Colonic mucosa (tissue), 4 donors: ENCODE measurements around the gene ARHGAP42. TPM values are rescaled to one million over a fixed set of nuclear protein-coding genes. Genes with fewer than 3 reads are reported as not detected.

Experiments used
- DNase-seq: peaks from one replicate; pipeline ENCODE4 v3.0.0-alpha.2; 2020
- H3K27ac ChIP-seq: fragments of 200-600 bp; one replicate; pipeline ENCODE4 v1.8.0; 2021
- H3K27me3 ChIP-seq: fragments of 200-600 bp; one replicate; pipeline ENCODE4 v1.8.0; 2021
- H3K36me3 ChIP-seq: fragments of 200-600 bp; one replicate; pipeline ENCODE4 v1.8.0; 2021
- H3K4me1 ChIP-seq: fragments of 200-600 bp; one replicate; pipeline ENCODE4 v1.8.0; 2021; ENCODE audit warnings: mild to moderate bottlenecking
- H3K4me3 ChIP-seq: fragments of 200-600 bp; one replicate; pipeline ENCODE4 v1.8.0; 2021
- H3K9ac ChIP-seq, 2 donors: one replicate each; pipeline ENCODE4 v1.7.0; 2013; ENCODE audit warnings: control low read depth in 2 of 2, low read depth in 2 of 2, low read length in 2 of 2
- H3K9me3 ChIP-seq: fragments of 200-600 bp; one replicate; pipeline ENCODE4 v1.8.0; 2021
- CTCF ChIP-seq: fragments of 200-600 bp; IDR thresholded peaks from one replicate; pipeline ENCODE4 v1.8.0; 2022; ENCODE audit warnings: antibody characterized with exemption, mild to moderate bottlenecking
- intact Hi-C: fragments of 100-400 bp; cut with DNase I; formaldehyde crosslinking; loops from one replicate; pipeline ENCODE4 v1.14.1; 2022
- total RNA-seq, 2 donors: library from RNA; stranded (reverse); fragmentation: NEBNext Ultra II Directional in 1 of 2; extraction: Animal tissue kit (Norgen Biotek cat#: 25700) in 1 of 2; gene quantifications; one replicate each; pipeline ENCODE4 v1.2.1, GENCODE V29; 2021
- donor health status: healthy.
- donor health status: DM: no; HTN: no; CAD: no.
- donor health status: DM: no; HTN: no; CAD: no.

ARHGAP42 gene
- total RNA-seq, 2 donors from 2014 or later: 13.4 to 15.9 TPM

DNA sequence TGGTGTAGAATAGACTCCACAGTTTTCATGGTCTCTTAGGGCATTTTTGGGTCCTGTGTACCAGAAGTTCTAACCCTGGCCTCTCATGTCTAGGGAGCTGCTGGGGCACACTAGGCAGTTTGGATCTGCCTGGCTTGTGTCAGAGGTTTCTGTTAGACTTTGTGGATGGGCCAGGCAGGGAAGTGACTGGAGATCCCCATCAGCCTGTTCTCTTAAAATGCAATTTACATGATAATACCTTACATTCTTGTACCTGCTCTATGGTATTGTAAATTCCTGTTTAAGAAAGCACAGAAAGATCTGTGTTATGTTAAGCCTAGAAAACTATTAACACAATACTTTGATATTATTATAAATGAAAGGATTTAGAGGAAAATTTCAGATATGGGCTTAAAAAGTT is 104.0 kb downstream of the ARHGAP42 start:
- no peak overlapping the region for H3K9ac ChIP-seq
- no peaks in the 10 kb centered on the region for H3K9me3 ChIP-seq
- no peak overlapping the region for H3K4me3 ChIP-seq
- H3K27me3 ChIP-seq: no peaks in the 10 kb centered on the region
- intact Hi-C loops: no loop called here
- H3K27ac ChIP-seq: no peak overlapping the region
- no peak for DNase-seq
- TF ChIP-seq CTCF: no peak
- no peaks in the 10 kb centered on the region for H3K36me3 ChIP-seq
- H3K4me1 ChIP-seq: no peaks in the 10 kb centered on the region

DNA sequence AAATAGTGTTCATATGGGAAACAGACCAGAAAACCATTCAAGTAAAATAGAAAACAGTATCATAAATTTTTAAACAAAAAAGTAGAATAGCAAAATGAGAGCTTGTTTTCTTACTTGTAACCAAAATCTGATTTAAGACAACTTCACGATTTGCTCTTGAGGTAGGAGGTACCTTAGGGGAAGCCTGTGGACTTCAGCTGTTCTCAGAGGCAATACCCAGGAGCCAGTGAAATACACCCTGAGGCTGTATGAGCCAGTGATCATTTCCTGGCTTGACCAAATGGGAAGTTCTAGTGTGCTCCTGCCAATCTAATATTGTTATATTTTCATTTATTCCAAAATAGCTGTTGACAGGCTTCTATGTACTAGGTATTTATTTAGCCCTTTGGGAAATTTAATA is 104.8 kb downstream of the ARHGAP42 start:
- intact Hi-C loops: no loop called here
- no peak overlapping the region for H3K4me3 ChIP-seq
- no peaks in the 10 kb centered on the region for H3K36me3 ChIP-seq
- no peak for DNase-seq
- H3K4me1 ChIP-seq: no peaks in the 10 kb centered on the region
- H3K27ac ChIP-seq: no peak overlapping the region
- H3K9ac ChIP-seq: no peak overlapping the region
- no peak for TF ChIP-seq CTCF
- no peaks in the 10 kb centered on the region for H3K27me3 ChIP-seq
- H3K9me3 ChIP-seq: no peaks in the 10 kb centered on the region

- H3K9ac ChIP-seq: no peak overlapping the region
- TF ChIP-seq CTCF: no peak
- H3K27me3 ChIP-seq: no peaks in the 10 kb centered on the region
- DNase-seq: no peak
- no peaks in the 10 kb centered on the region for H3K9me3 ChIP-seq
- no peaks in the 10 kb centered on the region for H3K4me1 ChIP-seq
- intact Hi-C loops: no loop called here
- no peaks in the 10 kb centered on the region for H3K36me3 ChIP-seq
- H3K4me3 ChIP-seq: no peak overlapping the region
- no peak overlapping the region for H3K27ac ChIP-seq
These were observed 106.4 kb downstream of the ARHGAP42 start for GRCh38 chr11:100793525-100793924.

DNA sequence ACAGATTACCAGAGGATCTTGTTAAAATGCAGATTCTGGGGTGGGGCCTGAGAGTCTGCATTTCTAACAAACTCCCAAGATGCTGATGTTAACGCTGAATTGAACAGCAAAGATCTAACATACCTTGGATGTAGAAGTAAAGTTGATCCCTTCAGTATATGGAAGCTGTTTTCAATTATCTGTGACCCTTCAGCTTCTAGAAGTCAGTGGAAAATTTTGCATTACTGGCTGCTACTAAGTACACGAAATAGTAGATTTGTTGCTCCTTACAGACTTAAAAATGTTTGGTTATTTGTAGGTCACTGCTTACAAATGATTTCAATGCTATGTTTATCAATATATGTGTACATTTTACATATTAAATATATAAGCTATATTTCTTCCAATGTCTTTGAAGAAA is 107.4 kb downstream of the ARHGAP42 start:
- Histone ChIP-seq H3K27ac (no peak overlapping the region), H3K27me3 (no peaks in the 10 kb centered on the region), H3K4me3 (no peak overlapping the region), H3K9ac (no peak overlapping the region), H3K36me3 (no peaks in the 10 kb centered on the region), H3K9me3 (no peaks in the 10 kb centered on the region), H3K4me1 (no peaks in the 10 kb centered on the region)
- intact Hi-C loops: no loop called here
- no peak for TF ChIP-seq CTCF
- DNase-seq: no peak

- no peak for TF ChIP-seq CTCF
These were observed 112.4 kb downstream of the ARHGAP42 start for GRCh38 chr11:100799445-100799844.

DNA sequence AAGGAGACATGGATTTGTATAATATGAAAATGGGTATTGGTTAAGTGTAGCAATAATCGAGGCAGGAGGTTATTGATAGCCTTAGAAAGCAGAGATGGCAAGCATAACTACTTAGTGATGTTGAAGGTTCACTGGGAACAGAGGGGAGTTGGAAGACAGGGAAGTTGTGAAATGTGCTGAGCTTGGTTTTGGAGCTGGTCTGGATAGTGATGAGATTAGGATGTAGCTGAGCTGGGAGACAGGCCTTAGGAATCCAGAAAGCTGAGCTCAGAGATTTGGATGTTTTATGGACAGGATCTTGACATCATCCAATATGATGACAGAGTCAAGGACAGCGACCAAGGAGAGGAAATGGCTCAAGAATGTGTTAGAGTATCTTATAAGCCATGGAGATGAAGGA is 113.1 kb downstream of the ARHGAP42 start:
- Histone ChIP-seq H3K9me3 (no peaks in the 10 kb centered on the region), H3K4me3 (no peak overlapping the region), H3K27ac (no peak overlapping the region), H3K4me1 (no peaks in the 10 kb centered on the region), H3K9ac (no peak overlapping the region), H3K36me3 (no peaks in the 10 kb centered on the region), H3K27me3 (no peaks in the 10 kb centered on the region)
- no peak for TF ChIP-seq CTCF
- intact Hi-C loops: no loop called here
- DNase-seq: no peak

More at GRCh38 chr11:100799445-100799844, 112.4 kb downstream of the ARHGAP42 start:
- no peak overlapping the region for H3K27ac ChIP-seq
- no peaks in the 10 kb centered on the region for H3K4me1 ChIP-seq
- H3K4me3 ChIP-seq: no peak overlapping the region
- no peak overlapping the region for H3K9ac ChIP-seq
- no peak for DNase-seq
- no peaks in the 10 kb centered on the region for H3K36me3 ChIP-seq
- no peaks in the 10 kb centered on the region for H3K27me3 ChIP-seq
- H3K9me3 ChIP-seq: no peaks in the 10 kb centered on the region
- intact Hi-C loops: no loop called here
